Activated CD4-positive, alpha-beta T cell treated with anti-CD3 and anti-CD28 coated beads for 4 hours (primary cell): ENCODE data around the gene ATP2B1.

Experiments
- DNase-seq, 2 donors: peaks; one replicate each; pipeline ENCODE4 v3.0.0-alpha.2; 2020

ATP2B1 gene

GRCh38 chr12:89574736-89575208, 133.9 kb downstream of the ATP2B1 start:
- DNase-seq, result no peak

GRCh38 chr12:89573051-89573810, 135.4 kb downstream of the ATP2B1 start:
- DNase-seq, result no peak

DNA sequence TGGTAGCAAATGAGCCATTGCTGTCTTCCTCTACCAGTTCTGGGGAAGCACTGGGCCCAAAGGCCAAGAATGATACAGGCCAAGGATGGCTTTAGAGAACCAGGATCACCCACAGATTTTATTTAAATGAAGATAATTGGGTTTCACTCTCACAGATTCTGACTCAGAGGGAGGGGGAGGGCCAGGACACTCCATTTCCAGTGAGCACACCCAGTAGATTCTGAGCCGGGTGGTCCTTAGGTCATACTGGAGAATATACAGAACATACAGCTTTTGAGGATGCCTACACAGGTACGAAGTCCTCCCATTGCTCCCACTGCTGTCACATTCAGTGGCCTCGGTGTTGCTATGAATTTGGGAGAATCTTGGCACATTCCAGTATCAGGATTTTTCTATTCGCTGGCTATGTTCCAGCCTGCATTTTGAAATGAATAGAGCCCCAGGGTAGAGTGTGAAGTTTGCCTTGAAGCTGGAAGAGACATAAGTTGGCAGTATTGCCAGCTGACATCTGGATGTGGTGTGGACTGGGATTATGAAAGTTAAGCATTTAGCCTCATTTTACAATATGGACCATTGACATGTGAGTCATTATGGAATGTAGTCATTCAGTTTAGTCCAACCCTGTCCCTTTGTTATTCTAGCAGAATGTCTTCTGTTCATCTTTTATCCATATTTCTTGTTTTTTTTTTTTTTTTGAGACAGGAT, 137.0 kb downstream of the ATP2B1 start:
- no peak for DNase-seq

DNA sequence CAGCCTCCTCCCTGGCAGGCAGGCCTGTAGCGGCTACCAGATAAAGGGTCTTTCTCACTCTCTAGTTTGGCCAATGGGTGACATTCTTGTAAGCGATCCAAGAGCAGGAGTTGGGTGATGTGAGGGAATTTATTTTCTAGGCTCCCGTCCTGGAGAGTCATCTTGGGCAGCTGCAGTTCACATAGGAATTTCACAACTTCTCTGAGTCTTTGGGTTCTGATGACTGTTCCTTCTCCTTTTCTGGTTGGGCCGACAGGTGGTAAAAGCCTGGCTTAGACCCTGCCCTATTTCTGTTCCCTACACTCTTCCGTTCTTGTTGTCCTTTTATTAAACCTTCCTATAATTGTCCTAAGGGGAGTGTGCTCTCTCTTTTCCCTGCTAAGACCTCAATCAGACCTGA, 140.2 kb downstream of the ATP2B1 start:
- DNase-seq, result no peak

DNA sequence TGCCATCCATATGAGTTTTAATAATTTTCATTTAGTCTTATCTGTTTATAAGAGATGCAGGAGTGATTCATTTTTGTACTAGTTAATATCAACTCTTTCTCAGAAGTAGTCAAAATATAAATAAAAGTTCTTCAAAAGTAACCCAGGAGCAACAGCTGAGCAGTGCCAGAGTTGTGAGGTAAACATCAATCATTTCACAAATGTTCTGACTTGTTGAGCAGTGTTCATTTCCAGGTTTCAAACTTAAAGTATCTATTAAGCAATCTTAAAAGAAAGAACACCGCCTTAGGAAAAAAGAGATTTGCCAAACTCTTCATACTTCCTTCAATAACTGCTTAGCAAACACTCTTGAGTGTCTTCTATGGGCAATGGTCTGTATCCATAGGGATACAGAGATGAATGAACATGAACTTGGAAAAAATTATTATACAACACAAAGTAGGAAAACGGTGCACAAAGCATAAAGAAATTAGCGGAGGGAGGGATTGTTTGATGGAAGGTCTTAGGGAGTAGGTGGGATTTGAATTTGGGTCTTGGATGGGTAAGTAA, 140.9 kb downstream of the ATP2B1 start:
- DNase-seq, result no peak

DNA sequence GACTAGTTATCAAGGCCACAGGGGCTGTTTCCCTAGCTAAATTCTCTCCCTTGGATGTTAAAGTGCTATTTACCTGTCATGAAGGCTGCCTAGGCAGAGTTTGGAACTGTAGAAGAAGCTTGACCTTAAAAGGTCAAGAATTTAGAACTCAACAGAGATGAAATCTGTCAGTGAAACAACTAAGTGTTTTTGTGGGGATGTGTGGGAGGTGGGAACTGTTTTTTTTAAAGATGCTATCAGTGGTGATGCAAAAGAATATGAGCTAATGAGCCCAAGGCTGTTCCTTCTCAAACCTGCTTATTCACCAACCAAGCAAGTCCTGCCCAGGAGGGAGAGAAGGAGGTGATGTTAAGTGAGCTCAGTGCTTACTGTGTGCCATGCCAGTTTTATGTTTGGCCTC, 142.0 kb downstream of the ATP2B1 start:
- no peak for DNase-seq

GRCh38 chr12:89565002-89565401, 143.6 kb downstream of the ATP2B1 start:
- DNase-seq, result no peak

DNA sequence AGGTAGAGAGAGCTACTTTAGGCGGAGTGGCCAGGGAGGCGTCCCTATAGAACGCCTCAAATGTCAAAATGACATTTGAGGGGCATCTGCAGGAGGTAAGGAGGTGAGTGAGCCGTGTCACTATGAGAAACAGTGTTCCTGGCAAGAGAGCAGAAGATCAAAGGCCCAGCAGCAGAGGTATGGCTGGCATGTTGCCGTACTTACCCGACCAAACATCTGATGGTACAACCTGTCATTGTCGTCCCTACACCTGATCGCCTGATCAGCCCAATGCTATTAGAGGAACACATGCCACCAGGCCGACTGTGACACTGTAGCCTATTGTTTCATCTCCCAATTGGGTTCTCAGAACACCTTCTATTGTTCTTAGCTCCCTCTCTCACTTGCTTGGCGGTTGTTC, 148.9 kb downstream of the ATP2B1 start:
- no peak for DNase-seq

DNA sequence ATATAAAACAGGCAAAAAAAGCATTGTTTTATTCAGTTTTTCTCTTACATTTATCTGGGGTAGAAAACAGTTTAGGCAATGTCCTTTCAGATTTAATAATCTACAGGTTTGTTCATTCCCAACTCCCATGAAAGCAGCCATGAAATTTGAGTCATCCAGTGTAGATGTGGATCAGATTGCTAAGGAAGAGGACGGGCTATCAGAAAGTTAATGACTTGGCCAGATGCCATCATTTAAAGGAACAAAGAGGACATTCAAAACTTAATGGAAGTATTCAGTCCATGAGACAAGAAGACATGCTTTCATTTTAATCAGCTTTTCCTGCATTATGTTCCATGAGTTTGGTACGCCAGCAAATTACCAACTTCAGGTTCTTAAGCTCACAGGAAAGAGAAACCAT, 151.7 kb downstream of the ATP2B1 start:
- DNase-seq, result no peak

- DNase-seq, result no peak
Measured at GRCh38 chr12:89552376-89552775, 156.3 kb downstream of the ATP2B1 start.

DNA sequence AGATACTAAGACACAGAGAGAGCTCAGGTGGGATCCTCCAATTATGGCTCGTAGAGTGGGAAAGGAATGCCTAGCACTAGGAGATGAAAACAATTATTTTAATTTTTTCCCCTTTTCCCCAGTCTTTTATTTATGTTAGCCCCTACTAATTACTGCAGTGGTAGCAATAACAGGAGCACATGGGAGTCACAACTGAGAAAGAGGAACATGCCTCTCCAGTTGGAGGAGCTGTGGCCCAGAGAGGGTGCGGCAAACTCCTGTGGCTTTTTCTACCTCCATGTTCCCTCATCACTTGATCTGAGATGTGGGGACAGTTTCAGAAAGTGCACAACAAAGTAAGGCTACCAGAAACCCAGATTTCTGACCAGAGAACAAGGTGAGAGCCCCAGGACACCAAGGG, 156.9 kb downstream of the ATP2B1 start:
- no peak for DNase-seq

DNA sequence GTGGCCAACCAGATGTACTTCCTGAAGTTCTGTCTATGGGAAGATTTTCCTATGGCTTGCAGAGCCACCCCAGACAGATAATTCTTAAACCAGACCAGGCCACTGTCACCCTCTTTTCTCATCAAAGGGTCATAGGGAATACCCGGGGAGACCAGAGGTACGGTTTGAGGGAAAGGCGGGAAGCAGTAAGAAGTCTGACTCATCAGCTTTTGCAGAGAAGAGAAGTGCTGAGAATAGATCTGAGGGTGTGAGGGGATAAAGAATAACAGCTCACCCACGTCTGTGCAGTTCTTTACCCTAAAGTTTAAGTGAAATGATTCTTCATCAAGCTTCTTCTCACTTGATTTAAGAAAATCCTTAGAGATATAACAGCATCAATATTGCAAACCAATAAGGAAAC, 161.5 kb downstream of the ATP2B1 start:
- DNase-seq, result no peak

DNA sequence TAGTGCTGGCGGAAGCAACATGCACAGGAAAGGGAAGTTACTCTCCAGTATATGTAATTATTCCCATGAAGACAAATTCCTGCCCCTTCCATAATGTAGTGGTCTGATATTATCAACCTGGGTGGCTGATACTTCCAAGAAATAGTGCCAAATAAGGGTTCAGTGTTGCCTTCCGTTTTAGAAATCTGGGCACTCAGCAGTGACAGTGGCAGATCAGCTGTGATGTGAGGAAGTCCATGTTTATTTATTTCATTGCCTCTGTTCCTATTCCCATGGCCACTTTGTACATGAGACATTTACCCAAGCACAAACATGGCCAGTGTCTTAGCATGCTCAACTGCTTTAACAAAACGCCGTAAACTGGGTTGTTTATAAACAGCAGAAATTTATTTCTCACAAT, 162.5 kb downstream of the ATP2B1 start:
- DNase-seq, result no peak

- DNase-seq, result no peak
Measured at GRCh38 chr12:89544681-89545184, 163.9 kb downstream of the ATP2B1 start.

DNA sequence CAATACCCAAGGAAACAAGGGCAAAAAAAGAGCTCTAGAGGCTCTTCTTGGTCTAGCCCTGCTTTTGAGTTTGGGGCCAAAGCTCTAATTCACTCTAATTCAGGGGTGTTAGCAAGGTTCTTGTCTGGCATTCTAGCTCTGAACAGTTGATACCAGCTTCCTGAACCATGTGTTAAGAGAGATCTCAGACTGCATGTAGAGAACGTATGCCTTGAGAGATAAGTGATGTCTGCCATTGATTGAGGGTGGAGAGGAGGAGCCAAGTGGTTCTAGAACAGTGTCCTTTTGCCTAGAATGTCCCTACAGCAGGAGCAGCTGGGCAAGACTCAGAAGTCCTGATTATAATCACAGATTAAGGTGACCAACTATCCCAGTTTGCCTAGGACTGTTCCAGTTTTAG, 164.6 kb downstream of the ATP2B1 start:
- DNase-seq, result no peak

DNA sequence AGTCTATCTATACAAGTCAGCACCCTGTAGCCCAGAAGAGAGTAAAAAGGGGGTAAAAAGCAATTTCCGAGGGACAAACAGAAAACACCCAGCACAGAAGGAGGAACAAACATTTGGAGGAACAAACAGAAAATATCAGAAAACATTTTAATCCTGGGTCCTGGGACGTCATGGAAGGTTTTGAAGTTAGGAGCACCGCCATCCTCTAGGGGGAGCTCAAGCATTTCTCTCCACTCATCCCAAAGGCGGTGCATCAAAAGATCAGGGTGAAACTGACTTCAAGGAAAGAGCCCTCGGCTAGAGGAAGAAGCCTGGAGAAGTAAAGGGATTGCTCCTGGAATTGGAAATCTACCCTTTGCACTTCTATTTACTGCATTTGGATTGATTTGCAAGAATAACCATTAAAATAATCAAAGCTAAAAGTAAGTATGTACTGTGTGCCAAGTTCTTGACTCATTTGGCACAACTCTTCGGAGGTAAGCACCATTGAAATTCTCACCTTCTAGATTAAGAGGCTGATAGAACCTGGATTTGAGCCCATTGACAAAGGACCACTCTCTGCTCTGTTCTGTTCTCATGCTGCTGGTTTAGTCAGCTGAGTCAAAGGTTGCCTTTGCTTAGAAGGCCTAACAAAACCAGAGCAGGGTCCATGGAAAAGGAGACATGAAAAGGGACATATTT, 165.6 kb downstream of the ATP2B1 start:
- peak; percentile 55 to 72 for DNase-seq

- DNase-seq, result no peak
Measured at GRCh38 chr12:89542236-89542635, 166.4 kb downstream of the ATP2B1 start.

- DNase-seq, result no peak
Measured at GRCh38 chr12:89540586-89540985, 168.1 kb downstream of the ATP2B1 start.

GRCh38 chr12:89539426-89540223, 169.0 kb downstream of the ATP2B1 start:
- DNase-seq, result no peak

GRCh38 chr12:89538897-89539296, 169.7 kb downstream of the ATP2B1 start:
- no peak for DNase-seq
